ENCODE measurements around the gene DHX57. TPM values are rescaled to one million over a fixed set of nuclear protein-coding genes. Genes with fewer than 3 reads are reported as not detected.

The DHX57 gene
- total RNA-seq, 6 experiments from 2014 or later = 16.4 to 24.1 (median 20.4) TPM

- Mint-ChIP-seq H3K36me3 (ENCODE audit: low read depth) (no peaks in the 10 kb centered on the region), H3K27me3 (ENCODE audit: insufficient read depth) (peaks cover 2% of the 10 kb centered on the region; the same call in 1 of the 2 replicates), H3K4me1 (ENCODE audit: low read depth) (no peaks in the 10 kb centered on the region), H3K9me3 (no peaks in the 10 kb centered on the region), H3K27ac (no peak overlapping the region), H3K4me3 (no peak overlapping the region)
- no peak for TF ChIP-seq CTCF (IDR thresholded peaks at IDR 0.05)
- no peak for DNase-seq
Observed at GRCh38 chr2:38791744-38792143, 84.0 kb downstream of the DHX57 start.

- Mint-ChIP-seq H3K9me3 (no peaks in the 10 kb centered on the region), H3K27ac (no peak overlapping the region), H3K27me3 (ENCODE audit: insufficient read depth) (peaks cover 4% of the 10 kb centered on the region; the same call in 1 of the 2 replicates), H3K4me1 (ENCODE audit: low read depth) (no peaks in the 10 kb centered on the region), H3K4me3 (no peak overlapping the region), H3K36me3 (ENCODE audit: low read depth) (no peaks in the 10 kb centered on the region)
- no peak for DNase-seq
- no peak for TF ChIP-seq CTCF (IDR thresholded peaks at IDR 0.05)
Observed at GRCh38 chr2:38789691-38790090, 86.0 kb downstream of the DHX57 start.

- H3K27ac Mint-ChIP-seq = no peak overlapping the region
- no peak for TF ChIP-seq CTCF (IDR thresholded peaks at IDR 0.05)
- H3K36me3 Mint-ChIP-seq (ENCODE audit: low read depth) = no peaks in the 10 kb centered on the region
Observed at GRCh38 chr2:38788306-38788705, 87.4 kb downstream of the DHX57 start.

GRCh38 chr2:38783586-38783985, 92.1 kb downstream of the DHX57 start:
- Mint-ChIP-seq H3K27me3 (ENCODE audit: insufficient read depth) (peaks cover 1% of the 10 kb centered on the region; the same call in 1 of the 2 replicates), H3K9me3 (no peaks in the 10 kb centered on the region), H3K4me3 (no peak overlapping the region), H3K4me1 (ENCODE audit: low read depth) (peaks cover 5% of the 10 kb centered on the region), H3K36me3 (ENCODE audit: low read depth) (peaks cover 9% of the 10 kb centered on the region; the same call in 1 of the 2 replicates), H3K27ac (no peak overlapping the region)
- no peak for TF ChIP-seq CTCF (IDR thresholded peaks at IDR 0.05)
- DNase-seq = no peak

More at GRCh38 chr2:38788306-38788705, 87.4 kb downstream of the DHX57 start:
- no peaks in the 10 kb centered on the region for H3K9me3 Mint-ChIP-seq
- peaks cover 1% of the 10 kb centered on the region; the same call in 1 of the 2 replicates for H3K27me3 Mint-ChIP-seq (ENCODE audit: insufficient read depth)
- DNase-seq = no peak
- no peaks in the 10 kb centered on the region for H3K4me1 Mint-ChIP-seq (ENCODE audit: low read depth)
- H3K4me3 Mint-ChIP-seq = no peak overlapping the region

- H3K9me3 Mint-ChIP-seq = no peaks in the 10 kb centered on the region
- peaks cover 20% of the 10 kb centered on the region for H3K4me1 Mint-ChIP-seq (ENCODE audit: low read depth)
- peak overlapping the region; percentile 93 for H3K27ac Mint-ChIP-seq
- H3K36me3 Mint-ChIP-seq (ENCODE audit: low read depth) = peaks cover 9% of the 10 kb centered on the region; the same call in 1 of the 2 replicates
- peak overlapping the region; percentile 98 for H3K4me3 Mint-ChIP-seq
- no peak for TF ChIP-seq CTCF (IDR thresholded peaks at IDR 0.05)
- H3K27me3 Mint-ChIP-seq (ENCODE audit: insufficient read depth) = no peaks in the 10 kb centered on the region
- no peak for DNase-seq
Observed at GRCh38 chr2:38778687-38779082, 97.0 kb downstream of the DHX57 start.

All from HFFc6 (cell line).